Renal pelvis (tissue), 4 donors: Measurements from ENCODE around the gene HRH4. TPM values are rescaled to one million over a fixed set of nuclear protein-coding genes. Genes with fewer than 3 reads are reported as not detected.

Source experiments
- DNase-seq: peaks from one replicate; pipeline ENCODE4 v3.0.0-alpha.2; 2013
- polyA plus RNA-seq, 3 donors: library from polyadenylated mRNA; unstranded; fragments of 120-200 nt; gene quantifications; one replicate each; pipeline ENCODE4 v1.2.1, GENCODE V29; 2013; ENCODE audit not compliant: insufficient read length in 3 of 3

The HRH4 gene
- polyA plus RNA-seq, 3 donors, result 0.07 to 0.14 (median 0.13) TPM

- DNase-seq, result peak; percentile 42
Observed at GRCh38 chr18:24502667-24503523, 42.5 kb downstream of the HRH4 start.

GRCh38 chr18:24504401-24504800 lies 44.0 kb downstream of the HRH4 start:
- DNase-seq, result no peak

- DNase-seq, result no peak
Observed at GRCh38 chr18:24506175-24506574, 45.7 kb downstream of the HRH4 start.

- DNase-seq, result no peak
Observed at GRCh38 chr18:24509435-24509834, 49.0 kb downstream of the HRH4 start.

GRCh38 chr18:24514439-24514838 lies 54.0 kb downstream of the HRH4 start:
- no peak for DNase-seq

- DNase-seq, result no peak
Observed at GRCh38 chr18:24515721-24516120, 55.3 kb downstream of the HRH4 start.

GRCh38 chr18:24516261-24516660 lies 55.8 kb downstream of the HRH4 start:
- DNase-seq, result no peak

- DNase-seq, result no peak
Observed at GRCh38 chr18:24517554-24517953, 57.1 kb downstream of the HRH4 start.

GRCh38 chr18:24518596-24518995 lies 58.2 kb downstream of the HRH4 start:
- no peak for DNase-seq

Other genes with a start within 250 kb of the HRH4 start
- gene OSBPL1A, start 62.8 kb upstream of the HRH4 start, polyA plus RNA-seq, result 10 to 100 TPM; 46.5 to 53.1 (median 48.5) TPM
- 10 to 100 TPM; 50.5 to 53.8 (median 52.9) TPM for gene IMPACT, start 34.0 kb upstream of the HRH4 start, polyA plus RNA-seq